Neuronal stem cell (in vitro differentiated cells): ENCODE data around the gene CRYBA2.

ENCODE experiments used
- DNase-seq: peaks from one replicate; pipeline ENCODE4 v3.0.0-alpha.2; 2013; ENCODE audit warnings: low spot score
- H2AFZ ChIP-seq: one replicate; pipeline ENCODE4 v1.6.1; 2013; ENCODE audit warnings: mild to moderate bottlenecking, low read length, inconsistent platforms
- H2AK5ac ChIP-seq: 2 replicates; pipeline ENCODE4 v1.6.1; 2013; ENCODE audit warnings: low read depth, mild to moderate bottlenecking, inconsistent platforms, low read length, moderate library complexity, mixed read lengths
- H2BK120ac ChIP-seq: 2 replicates; pipeline ENCODE4 v1.6.1; 2013; ENCODE audit warnings: low read depth, mild to moderate bottlenecking, inconsistent platforms, low read length, moderate library complexity, mixed read lengths
- H2BK12ac ChIP-seq: one replicate; pipeline ENCODE4 v1.6.1; 2013; ENCODE audit warnings: low read length, inconsistent platforms
- H2BK15ac ChIP-seq: 2 replicates; pipeline ENCODE4 v1.6.1; 2013; ENCODE audit warnings: mild to moderate bottlenecking, low read length, inconsistent platforms, mixed read lengths
- H2BK5ac ChIP-seq: one replicate; pipeline ENCODE4 v1.6.1; 2013; ENCODE audit warnings: inconsistent platforms, mild to moderate bottlenecking, low read length, moderate library complexity
- H3K14ac ChIP-seq: one replicate; pipeline ENCODE4 v1.6.1; 2013; ENCODE audit warnings: low read length, inconsistent platforms
- H3K18ac ChIP-seq: 2 replicates; pipeline ENCODE4 v1.6.1; 2013; ENCODE audit warnings: low read length, inconsistent platforms
- H3K23ac ChIP-seq: 2 replicates; pipeline ENCODE4 v1.6.1; 2013; ENCODE audit warnings: low read depth, mild to moderate bottlenecking, mixed read lengths, low read length, inconsistent platforms; ENCODE audit not compliant: poor library complexity
- H3K27ac ChIP-seq: replicated peaks from 3 replicates; pipeline ENCODE4 v1.5.1; 2013; ENCODE audit warnings: low read length, inconsistent platforms
- H3K27me3 ChIP-seq, 3 experiments: 2 replicates each; pipeline ENCODE4 v1.6.1; 2013; ENCODE audit warnings: low read length in 3 of 3, mild to moderate bottlenecking in 2 of 3, inconsistent platforms in 1 of 3, low read depth in 1 of 3, mixed read lengths in 1 of 3, moderate library complexity in 1 of 3; ENCODE audit not compliant: control insufficient read depth in 3 of 3, insufficient read depth in 3 of 3
- H3K36me3 ChIP-seq, 2 donors: replicated peaks in 1 of 2; 2 replicates each; pipeline ENCODE4 v1.6.1; 2013; ENCODE audit warnings: low read length in 2 of 2; ENCODE audit not compliant: control insufficient read depth in 2 of 2, insufficient read depth in 2 of 2
- H3K4ac ChIP-seq: 2 replicates; pipeline ENCODE4 v1.6.1; 2013; ENCODE audit warnings: inconsistent platforms, mild to moderate bottlenecking, low read length, moderate library complexity
- H3K4me1 ChIP-seq, 2 donors: 1 replicate in 1 of 2; 2 replicates in 1 of 2; pipeline ENCODE4 v1.6.1; 2013; ENCODE audit warnings: low read length in 2 of 2, low read depth in 1 of 2; ENCODE audit not compliant: control insufficient read depth in 2 of 2, insufficient read depth in 1 of 2
- H3K4me2 ChIP-seq: one replicate; pipeline ENCODE4 v1.6.1; 2013; ENCODE audit warnings: mild to moderate bottlenecking, low read length, inconsistent platforms; ENCODE audit not compliant: insufficient read depth, poor library complexity, severe bottlenecking
- H3K4me3 ChIP-seq, 2 donors: 2 replicates each; pipeline ENCODE4 v1.5.1; 2013; ENCODE audit warnings: low read length in 2 of 2, mild to moderate bottlenecking in 2 of 2, inconsistent platforms in 1 of 2, moderate library complexity in 1 of 2
- H3K79me1 ChIP-seq: one replicate; pipeline ENCODE4 v1.6.1; 2013; ENCODE audit warnings: low read depth, mild to moderate bottlenecking, inconsistent platforms, low read length, moderate library complexity
- H3K9ac ChIP-seq: one replicate; pipeline ENCODE4 v1.6.1; 2013; ENCODE audit warnings: mild to moderate bottlenecking, low read depth, low read length, inconsistent platforms; ENCODE audit not compliant: poor library complexity
- H3K9me3 ChIP-seq, 2 donors: replicated peaks in 1 of 2; 2 replicates each; pipeline versions ENCODE3 to v1.6.1; 2013; ENCODE audit warnings: low read length in 2 of 2, mild to moderate bottlenecking in 2 of 2, inconsistent platforms in 1 of 2, low read depth in 1 of 2, mixed read lengths in 1 of 2, moderate library complexity in 1 of 2; ENCODE audit not compliant: control insufficient read depth in 2 of 2, insufficient read depth in 1 of 2
- H4K8ac ChIP-seq: one replicate; pipeline ENCODE4 v1.6.1; 2013; ENCODE audit warnings: low read depth, mild to moderate bottlenecking, inconsistent platforms, low read length, moderate library complexity
- H4K91ac ChIP-seq: one replicate; pipeline ENCODE4 v1.6.1; 2013; ENCODE audit warnings: low read length, low read depth, mild to moderate bottlenecking, inconsistent platforms; ENCODE audit not compliant: poor library complexity
- WGBS, 2 donors: extraction: QIAGEN DNeasy Blood & Tissue Kit; methylation state at CpG; one replicate each; pipeline ENCODE4 v1.1.7; 2013; ENCODE audit warnings: missing lambda C conversion rate in 2 of 2, mixed read lengths in 1 of 2; ENCODE audit not compliant: insufficient read length in 2 of 2, insufficient replicate concordance in 1 of 2; ENCODE audit errors: extremely low coverage in 2 of 2; 5-methylcytosine and 5-hydroxymethylcytosine counted together

Gene CRYBA2

GRCh38 chr2:218979846-218980734, 13.1 kb downstream of the CRYBA2 start:
- Histone ChIP-seq H3K4me2 (peak overlapping the region; percentile 56), H3K27me3 (peaks cover 37 to 90% (median 82%) of the 10 kb centered on the region in 3 experiments), H4K91ac (no peak overlapping the region), H4K8ac (no peak overlapping the region), H3K18ac (no peak overlapping the region), H2AK5ac (no peak overlapping the region), H3K14ac (no peak overlapping the region), H2AFZ (peak overlapping the region; percentile 96), H3K9me3 (peaks cover 0 to 8% of the 10 kb centered on the region in 2 donors), H3K23ac (no peak overlapping the region), H2BK5ac (no peak overlapping the region), H3K4me1 (peaks cover 2 to 9% of the 10 kb centered on the region in 2 donors), H2BK15ac (no peak overlapping the region), H3K4ac (no peak overlapping the region), H3K79me1 (peaks cover 2% of the 10 kb centered on the region), H2BK12ac (no peak overlapping the region), H3K36me3 (no peaks in the 10 kb centered on the region), H3K4me3 (peak overlapping the region in 1 of 2 donors; percentile 17), H3K9ac (no peak overlapping the region), H3K27ac (no peak overlapping the region), H2BK120ac (no peak overlapping the region)
- no CpG with 5 or more reads among the region's 39 CpGs for WGBS, 2 donors
- DNase-seq: peak; percentile 86

GRCh38 chr2:218975060-218975777, 18.0 kb downstream of the CRYBA2 start:
- Histone ChIP-seq H3K4me1 (peaks cover 2 to 3% of the 10 kb centered on the region in 2 donors), H3K36me3 (no peaks in the 10 kb centered on the region), H2AFZ (no peak overlapping the region), H3K4ac (no peak overlapping the region), H3K9me3 (no peaks in the 10 kb centered on the region), H3K79me1 (no peaks in the 10 kb centered on the region), H3K23ac (no peak overlapping the region), H4K91ac (no peak overlapping the region), H3K27me3 (peaks cover 0 to 56% (median 47%) of the 10 kb centered on the region in 3 experiments), H3K4me3 (no peak overlapping the region), H4K8ac (no peak overlapping the region), H2BK12ac (no peak overlapping the region), H3K14ac (no peak overlapping the region), H3K18ac (no peak overlapping the region), H2BK15ac (no peak overlapping the region), H2BK5ac (no peak overlapping the region), H2BK120ac (no peak overlapping the region), H3K27ac (no peak overlapping the region), H3K4me2 (no peak overlapping the region), H2AK5ac (no peak overlapping the region), H3K9ac (no peak overlapping the region)
- no peak for DNase-seq
- no CpG with 5 or more reads among the region's 4 CpGs for WGBS, 2 donors

- Histone ChIP-seq H3K4me1 (no peaks in the 10 kb centered on the region), H3K9ac (peak overlapping the region; percentile 53), H2BK120ac (no peak overlapping the region), H4K8ac (no peak overlapping the region), H3K14ac (no peak overlapping the region), H3K79me1 (no peaks in the 10 kb centered on the region), H3K27me3 (peaks cover 0 to 26% (median 19%) of the 10 kb centered on the region in 3 experiments), H4K91ac (no peak overlapping the region), H3K18ac (no peak overlapping the region), H3K23ac (no peak overlapping the region), H3K27ac (no peak overlapping the region), H2BK12ac (no peak overlapping the region), H2AK5ac (no peak overlapping the region), H3K4ac (no peak overlapping the region), H3K4me3 (no peak overlapping the region), H2BK15ac (no peak overlapping the region), H2AFZ (no peak overlapping the region), H3K4me2 (no peak overlapping the region), H3K36me3 (no peaks in the 10 kb centered on the region), H2BK5ac (no peak overlapping the region), H3K9me3 (no peaks in the 10 kb centered on the region)
- no peak for DNase-seq
- WGBS, 2 donors: no CpG with 5 or more reads among the region's 1 CpG
Observed at GRCh38 chr2:218970894-218971293, 22.3 kb downstream of the CRYBA2 start.
